IPS-15b (cell line): ENCODE measurements around the gene INPPL1.
"Not testable (repeated sequence)": the region's sequence is repeated elsewhere in the genome, so short reads cannot be mapped to it uniquely, and the experiment has no call there.

ENCODE experiments used
- H3K27me3 ChIP-seq: one replicate; pipeline ENCODE4 v1.6.1; 2013; ENCODE audit warnings: low read length; ENCODE audit not compliant: control insufficient read depth, insufficient read depth
- H3K36me3 ChIP-seq: one replicate; pipeline ENCODE4 v1.6.1; 2013; ENCODE audit warnings: low read length; ENCODE audit not compliant: control insufficient read depth, insufficient read depth
- H3K4me1 ChIP-seq: one replicate; pipeline ENCODE4 v1.6.1; 2013; ENCODE audit warnings: mild to moderate bottlenecking, low read length; ENCODE audit not compliant: control insufficient read depth, insufficient read depth
- H3K4me3 ChIP-seq: one replicate; pipeline ENCODE4 v1.5.1; 2013; ENCODE audit warnings: low read depth, low read length
- H3K9ac ChIP-seq: one replicate; pipeline ENCODE4 v1.6.1; 2013; ENCODE audit warnings: low read depth, mild to moderate bottlenecking, low read length
- H3K9me3 ChIP-seq: one replicate; pipeline ENCODE4 v1.6.1; 2013; ENCODE audit warnings: mild to moderate bottlenecking, low read length; ENCODE audit not compliant: control insufficient read depth, insufficient read depth

Gene INPPL1

GRCh38 chr11:72260574-72260973, 36.0 kb downstream of the INPPL1 start:
- no peak overlapping the region for H3K4me3 ChIP-seq
- H3K9ac ChIP-seq: no peak overlapping the region
- H3K4me1 ChIP-seq: no peaks in the 10 kb centered on the region
- no peaks in the 10 kb centered on the region for H3K9me3 ChIP-seq
- H3K27me3 ChIP-seq: peaks cover 2% of the 10 kb centered on the region
- no peaks in the 10 kb centered on the region for H3K36me3 ChIP-seq

GRCh38 chr11:72263361-72263760, 38.8 kb downstream of the INPPL1 start:
- Histone ChIP-seq H3K36me3 (no peaks in the 10 kb centered on the region), H3K27me3 (no peaks in the 10 kb centered on the region), H3K4me3 (no peak overlapping the region), H3K9ac (no peak overlapping the region), H3K9me3 (no peaks in the 10 kb centered on the region), H3K4me1 (no peaks in the 10 kb centered on the region)

GRCh38 chr11:72265951-72266350, 41.4 kb downstream of the INPPL1 start:
- Histone ChIP-seq H3K9me3 (no peaks in the 10 kb centered on the region), H3K27me3 (no peaks in the 10 kb centered on the region), H3K4me1 (no peaks in the 10 kb centered on the region), H3K36me3 (no peaks in the 10 kb centered on the region), H3K4me3 (no peak overlapping the region), H3K9ac (no peak overlapping the region)

GRCh38 chr11:72266960-72267359, 42.4 kb downstream of the INPPL1 start:
- H3K27me3 ChIP-seq, H3K36me3 ChIP-seq, H3K9ac ChIP-seq, H3K4me1 ChIP-seq, H3K4me3 ChIP-seq, H3K9me3 ChIP-seq: not testable (repeated sequence)

GRCh38 chr11:72267956-72268617, 43.5 kb downstream of the INPPL1 start:
- H3K36me3 ChIP-seq: no peaks in the 10 kb centered on the region
- H3K9me3 ChIP-seq: no peaks in the 10 kb centered on the region
- H3K27me3 ChIP-seq: no peaks in the 10 kb centered on the region
- no peak overlapping the region for H3K9ac ChIP-seq
- H3K4me3 ChIP-seq: no peak overlapping the region
- no peaks in the 10 kb centered on the region for H3K4me1 ChIP-seq

- no peaks in the 10 kb centered on the region for H3K27me3 ChIP-seq
- H3K9ac ChIP-seq: no peak overlapping the region
- no peak overlapping the region for H3K4me3 ChIP-seq
- H3K9me3 ChIP-seq: no peaks in the 10 kb centered on the region
- no peaks in the 10 kb centered on the region for H3K36me3 ChIP-seq
- H3K4me1 ChIP-seq: no peaks in the 10 kb centered on the region
Observed at GRCh38 chr11:72271980-72272379, 47.4 kb downstream of the INPPL1 start.

- Histone ChIP-seq H3K9ac (no peak overlapping the region), H3K4me3 (no peak overlapping the region), H3K27me3 (no peaks in the 10 kb centered on the region), H3K9me3 (no peaks in the 10 kb centered on the region), H3K36me3 (no peaks in the 10 kb centered on the region), H3K4me1 (no peaks in the 10 kb centered on the region)
Observed at GRCh38 chr11:72274435-72274834, 49.9 kb downstream of the INPPL1 start.

- Histone ChIP-seq H3K36me3 (no peaks in the 10 kb centered on the region), H3K4me3 (no peak overlapping the region), H3K27me3 (peaks cover 3% of the 10 kb centered on the region), H3K9me3 (no peaks in the 10 kb centered on the region), H3K4me1 (no peaks in the 10 kb centered on the region), H3K9ac (no peak overlapping the region)
Observed at GRCh38 chr11:72278905-72279304, 54.3 kb downstream of the INPPL1 start.

GRCh38 chr11:72280037-72280436, 55.5 kb downstream of the INPPL1 start:
- Histone ChIP-seq H3K9ac (no peak overlapping the region), H3K27me3 (peaks cover 3% of the 10 kb centered on the region), H3K9me3 (no peaks in the 10 kb centered on the region)

GRCh38 chr11:72280726-72281315, 56.3 kb downstream of the INPPL1 start:
- H3K4me1 ChIP-seq: no peaks in the 10 kb centered on the region
- no peaks in the 10 kb centered on the region for H3K36me3 ChIP-seq

More at GRCh38 chr11:72280037-72280436, 55.5 kb downstream of the INPPL1 start:
- no peak overlapping the region for H3K4me3 ChIP-seq
- no peaks in the 10 kb centered on the region for H3K4me1 ChIP-seq
- H3K36me3 ChIP-seq: no peaks in the 10 kb centered on the region

GRCh38 chr11:72283947-72284346, 59.4 kb downstream of the INPPL1 start:
- H3K9me3 ChIP-seq: no peaks in the 10 kb centered on the region
- H3K27me3 ChIP-seq: peaks cover 3% of the 10 kb centered on the region
- H3K4me3 ChIP-seq: no peak overlapping the region
- H3K4me1 ChIP-seq: no peaks in the 10 kb centered on the region
- H3K9ac ChIP-seq: no peak overlapping the region
- no peaks in the 10 kb centered on the region for H3K36me3 ChIP-seq

More at GRCh38 chr11:72280726-72281315, 56.3 kb downstream of the INPPL1 start:
- no peak overlapping the region for H3K4me3 ChIP-seq
- H3K9me3 ChIP-seq: no peaks in the 10 kb centered on the region
- H3K27me3 ChIP-seq: peaks cover 3% of the 10 kb centered on the region
- no peak overlapping the region for H3K9ac ChIP-seq

GRCh38 chr11:72287293-72287692, 62.7 kb downstream of the INPPL1 start:
- no peak overlapping the region for H3K4me3 ChIP-seq
- no peak overlapping the region for H3K9ac ChIP-seq
- H3K9me3 ChIP-seq: no peaks in the 10 kb centered on the region
- H3K36me3 ChIP-seq: no peaks in the 10 kb centered on the region
- no peaks in the 10 kb centered on the region for H3K4me1 ChIP-seq
- peaks cover 3% of the 10 kb centered on the region for H3K27me3 ChIP-seq
